Uterus (tissue), 4 donors: ENCODE data around the gene GPR146. TPM values are rescaled to one million over a fixed set of nuclear protein-coding genes. Genes with fewer than 3 reads are reported as not detected.
"Not testable (repeated sequence)": the region's sequence is repeated elsewhere in the genome, so short reads cannot be mapped to it uniquely, and the experiment has no call there.

Source experiments
- DNase-seq, 2 donors: peaks; one replicate each; pipeline ENCODE4 v3.0.0-alpha.2; 2019 to 2020
- H3K27ac ChIP-seq, 2 donors: fragments of 200-600 bp; sonication (generic); 1 replicate in 1 of 2; 2 replicates in 1 of 2; pipeline ENCODE4 v1.5.1; 2016 to 2018
- H3K27me3 ChIP-seq, 2 donors: fragments of 200-600 bp; sonication (generic); one replicate each; pipeline ENCODE4 v1.5.1; 2018 to 2019; ENCODE audit warnings: control low read depth in 1 of 2
- H3K36me3 ChIP-seq, 2 donors: fragments of 200-600 bp; sonication (generic); one replicate each; pipeline ENCODE4 v1.5.1; 2019; ENCODE audit warnings: control low read depth in 1 of 2
- H3K4me1 ChIP-seq, 2 donors: fragments of 200-600 bp; sonication (generic); one replicate each; pipeline ENCODE4 v1.5.1; 2018 to 2019; ENCODE audit warnings: control low read depth in 1 of 2
- H3K4me3 ChIP-seq, 2 donors: fragments of 200-600 bp; sonication (generic); 1 replicate in 1 of 2; 2 replicates in 1 of 2; pipeline ENCODE4 v1.5.1; 2018 to 2019; ENCODE audit warnings: mild to moderate bottlenecking in 1 of 2
- H3K9me3 ChIP-seq, 2 donors: fragments of 200-600 bp; sonication (generic); one replicate each; pipeline ENCODE4 v1.5.1; 2019; ENCODE audit warnings: control low read depth in 1 of 2
- CTCF ChIP-seq, 4 experiments: fragments of 200-600 bp in 2 of 4; fragments of 450-650 bp in 2 of 4; sonication (generic) in 2 of 4; IDR thresholded peaks; one replicate each; pipeline ENCODE4 v1.5.1; 2016 to 2019; ENCODE audit warnings: antibody characterized with exemption in 4 of 4, mild to moderate bottlenecking in 2 of 4, moderate library complexity in 1 of 4
- POLR2A ChIP-seq, 2 donors: fragments of 450-650 bp; IDR thresholded peaks; one replicate each; pipeline ENCODE4 v1.6.1; 2016; ENCODE audit warnings: antibody characterized with exemption in 2 of 2, mild to moderate bottlenecking in 1 of 2, moderate library complexity in 1 of 2
- intact Hi-C: fragments of 100-400 bp; cut with DNase I; formaldehyde crosslinking; loops from one replicate; pipeline ENCODE4 v1.15.1; 2023; ENCODE audit warnings: low total_unique reads
- total RNA-seq, 4 donors: library from RNA; depleted of rRNA in 3 of 4; stranded (reverse); fragments of >200 nt in 3 of 4; gene quantifications; one replicate each; pipeline versions ENCODE4 v1.1.0 to v1.2.4, GENCODE V29; 2014 to 2023
- donor health status: DM: yes; HTN: yes; CAD: no.

GPR146 gene
- total RNA-seq, 4 donors from 2014 or later, result 10.0 to 110 (median 32.9) TPM

- peaks cover 0 to 16% of the 10 kb centered on the region in 2 donors for H3K4me1 ChIP-seq
- no peak for DNase-seq
- TF ChIP-seq CTCF (IDR thresholded peaks at IDR 0.05), result no peak
- TF ChIP-seq POLR2A (IDR thresholded peaks at IDR 0.05), result no peak
- H3K9me3 ChIP-seq, result no peaks in the 10 kb centered on the region
- no peak overlapping the region for H3K4me3 ChIP-seq
- intact Hi-C loops, result no loop called here
- no peak overlapping the region for H3K27ac ChIP-seq
- H3K36me3 ChIP-seq, result no peaks in the 10 kb centered on the region
- H3K27me3 ChIP-seq, result no peaks in the 10 kb centered on the region
These were observed 12.5 kb upstream of the GPR146 start for GRCh38 chr7:1031716-1032455.

- Histone ChIP-seq H3K4me1 (peaks cover 0 to 10% of the 10 kb centered on the region in 2 donors), H3K27me3 (no peaks in the 10 kb centered on the region), H3K27ac (no peak overlapping the region), H3K36me3 (no peaks in the 10 kb centered on the region), H3K9me3 (no peaks in the 10 kb centered on the region), H3K4me3 (no peak overlapping the region)
- DNase-seq, result no peak
- TF ChIP-seq POLR2A (IDR thresholded peaks at IDR 0.05) (no peak), CTCF (IDR thresholded peaks at IDR 0.05) (no peak)
- intact Hi-C loops, result no loop called here
These were observed 11.7 kb upstream of the GPR146 start for GRCh38 chr7:1032536-1033181.

GRCh38 chr7:1033546-1034145 lies 10.7 kb upstream of the GPR146 start:
- no peaks in the 10 kb centered on the region for H3K36me3 ChIP-seq
- no peak for DNase-seq
- no peak overlapping the region for H3K4me3 ChIP-seq
- H3K27me3 ChIP-seq, result no peaks in the 10 kb centered on the region
- H3K4me1 ChIP-seq, result peaks cover 0 to 9% of the 10 kb centered on the region in 2 donors
- H3K9me3 ChIP-seq, result no peaks in the 10 kb centered on the region
- no peak overlapping the region for H3K27ac ChIP-seq
- intact Hi-C loops, result no loop called here
- TF ChIP-seq POLR2A (IDR thresholded peaks at IDR 0.05) (no peak), CTCF (IDR thresholded peaks at IDR 0.05) (no peak)

GRCh38 chr7:1034769-1035168 lies 9.6 kb upstream of the GPR146 start:
- H3K9me3 ChIP-seq, H3K36me3 ChIP-seq, H3K4me3 ChIP-seq, intact Hi-C loops, H3K4me1 ChIP-seq, H3K27me3 ChIP-seq, H3K27ac ChIP-seq, DNase-seq: not testable (repeated sequence)

GRCh38 chr7:1036164-1036928 lies 8.0 kb upstream of the GPR146 start:
- H3K4me1 ChIP-seq, H3K9me3 ChIP-seq, H3K27me3 ChIP-seq, H3K4me3 ChIP-seq, H3K36me3 ChIP-seq, DNase-seq, H3K27ac ChIP-seq, intact Hi-C loops: not testable (repeated sequence)

- H3K9me3 ChIP-seq, H3K27me3 ChIP-seq, H3K36me3 ChIP-seq, H3K4me3 ChIP-seq, intact Hi-C loops, H3K4me1 ChIP-seq, DNase-seq: not testable (repeated sequence)
- H3K27ac ChIP-seq, result peak overlapping the region; percentile 40 to 55
These were observed 4.1 kb upstream of the GPR146 start for GRCh38 chr7:1040233-1040632.
